ACHN (cell line): ENCODE data around the gene UVRAG.

Source experiments
- DNase-seq: peaks from one replicate; pipeline ENCODE4 v3.0.0-alpha.2; 2015
- in situ Hi-C: cut with HindIII; loops from 2 replicates; pipeline ENCODE4 v1.10.0; 2017; ENCODE audit warnings: low sequenced_read_pairs, low pct_ligation_motif_present, low pct_unique_long_range_greater_than_20kb

Gene UVRAG

GRCh38 chr11:76172583-76172982 lies 357.6 kb downstream of the UVRAG start:
- in situ Hi-C loops: no loop called here

GRCh38 chr11:76173663-76174062 lies 358.7 kb downstream of the UVRAG start:
- no peak for DNase-seq
- in situ Hi-C loops: no loop called here

More at GRCh38 chr11:76172583-76172982, 357.6 kb downstream of the UVRAG start:
- no peak for DNase-seq

GRCh38 chr11:76174330-76174729 lies 359.3 kb downstream of the UVRAG start:
- in situ Hi-C loops: no loop called here
- no peak for DNase-seq

- in situ Hi-C loops: no loop called here
- DNase-seq: no peak
Observed at GRCh38 chr11:76175783-76176182, 360.8 kb downstream of the UVRAG start.

- in situ Hi-C loops: no loop called here
- DNase-seq: no peak
Observed at GRCh38 chr11:76176463-76176862, 361.5 kb downstream of the UVRAG start.

GRCh38 chr11:76177250-76177686 lies 362.3 kb downstream of the UVRAG start:
- in situ Hi-C loops: no loop called here

GRCh38 chr11:76179147-76179546 lies 364.1 kb downstream of the UVRAG start:
- in situ Hi-C loops: no loop called here
- no peak for DNase-seq

More at GRCh38 chr11:76177250-76177686, 362.3 kb downstream of the UVRAG start:
- no peak for DNase-seq

GRCh38 chr11:76181371-76181770 lies 366.4 kb downstream of the UVRAG start:
- in situ Hi-C loops: no loop called here

GRCh38 chr11:76184551-76184993 lies 369.6 kb downstream of the UVRAG start:
- in situ Hi-C loops: no loop called here
- no peak for DNase-seq

More at GRCh38 chr11:76181371-76181770, 366.4 kb downstream of the UVRAG start:
- no peak for DNase-seq

- in situ Hi-C loops: no loop called here
- DNase-seq: no peak
Observed at GRCh38 chr11:76185511-76185910, 370.5 kb downstream of the UVRAG start.

- DNase-seq: no peak
- in situ Hi-C loops: no loop called here
Observed at GRCh38 chr11:76185931-76186401, 371.0 kb downstream of the UVRAG start.

GRCh38 chr11:76186776-76187279 lies 371.8 kb downstream of the UVRAG start:
- no peak for DNase-seq
- in situ Hi-C loops: no loop called here

- in situ Hi-C loops: no loop called here
Observed at GRCh38 chr11:76188873-76189272, 373.9 kb downstream of the UVRAG start.

GRCh38 chr11:76189682-76190081 lies 374.7 kb downstream of the UVRAG start:
- no peak for DNase-seq
- in situ Hi-C loops: no loop called here

More at GRCh38 chr11:76188873-76189272, 373.9 kb downstream of the UVRAG start:
- DNase-seq: no peak

GRCh38 chr11:76190376-76190775 lies 375.4 kb downstream of the UVRAG start:
- DNase-seq: no peak
- in situ Hi-C loops: no loop called here
